SH-SY5Y (cell line): ENCODE data around the gene FBXO24.

Source experiments
- GATA2 ChIP-seq: IDR thresholded peaks from 2 replicates; pipeline ENCODE4 v1.6.1; 2011; ENCODE audit warnings: mild to moderate bottlenecking, low read depth, low read length
- GATA3 ChIP-seq: IDR thresholded peaks from 2 replicates; pipeline ENCODE4 v1.6.1; 2011; ENCODE audit warnings: low read depth, mild to moderate bottlenecking, low read length, moderate library complexity

DNA sequence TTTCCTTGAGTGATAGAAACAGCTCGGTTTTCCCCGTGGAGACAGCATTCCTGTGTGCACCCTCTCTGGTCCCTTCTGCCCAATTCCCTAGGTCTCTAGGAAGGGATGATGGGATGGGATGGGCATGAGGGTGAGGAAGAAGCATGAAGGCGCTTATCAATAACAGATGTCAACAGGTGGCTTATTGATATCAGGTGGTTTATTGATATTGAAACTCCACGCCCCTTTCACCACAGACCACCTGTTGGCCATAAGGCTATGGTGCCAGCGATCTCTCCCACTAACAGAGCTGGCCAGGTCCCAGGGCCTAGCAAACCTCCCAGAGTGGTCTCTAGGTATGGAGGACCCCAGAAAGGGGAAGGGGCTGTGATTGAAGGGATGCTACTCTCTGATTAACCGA, 34.1 kb downstream of the FBXO24 start:
- TF ChIP-seq GATA2 (no peak), GATA3 (no peak)
